ENCODE results near the gene FAM53A.

The FAM53A gene

GRCh38 chr4:1726146-1726934 lies 42.2 kb upstream of the FAM53A start (continued):
- TF ChIP-seq ZBTB10 (tag by site-specific recombination; IDR thresholded peaks at IDR 0.05) (no peak), ZNF2 (tag by site-specific recombination; IDR thresholded peaks at IDR 0.05) (0 out of 2 replicates have a peak, but pooled peaks have one; percentile 35), ZNF155 (tag by site-specific recombination; IDR thresholded peaks at IDR 0.05) (no peak), ZNF510 (tag by site-specific recombination; IDR thresholded peaks at IDR 0.05; ENCODE audit: insufficient replicate concordance) (no peak), ZNF645 (tag by site-specific recombination; IDR thresholded peaks at IDR 0.05) (no peak), ZNF670 (tag by site-specific recombination; IDR thresholded peaks at IDR 0.05; ENCODE audit: low read depth) (no peak), ZNF837 (tag by site-specific recombination; IDR thresholded peaks at IDR 0.05) (no peak)

- TF ChIP-seq ZBTB7A (tag by site-specific recombination; IDR thresholded peaks at IDR 0.05; ENCODE audit: low read depth): no peak
- no peak for TF ChIP-seq ZNF707 (tag by site-specific recombination; IDR thresholded peaks at IDR 0.05)
- TF ChIP-seq RBAK (tag by site-specific recombination; IDR thresholded peaks at IDR 0.05): no peak
- no peak for TF ChIP-seq ZXDB (tag by site-specific recombination; IDR thresholded peaks at IDR 0.05)
- no peak for TF ChIP-seq ZNF292 (tag by site-specific recombination; IDR thresholded peaks at IDR 0.05; ENCODE audit: borderline replicate concordance, low read depth)
- no peak for TF ChIP-seq ZSCAN30 (tag by site-specific recombination; IDR thresholded peaks at IDR 0.05)
- TF ChIP-seq ZNF114 (tag by site-specific recombination; IDR thresholded peaks at IDR 0.05): no peak
- ChIA-PET CTCF (interaction anchor here (0.6 to 7.6 kb wide), 5 partner anchors 12 to 38 kb away, joined by 3 to 61 read pairs (median 3); no protein-coding TSS in a partner anchor), POLR2A (interaction anchor here (0.7 kb wide), 1 partner anchor 536 kb away, joined by 3 read pairs; the partner anchor contains the start of gene MXD4)
- H3K36me3 ChIP-seq (ENCODE audit: control insufficient read depth in 2 of 2, insufficient read depth in 1 of 2, low read length in 2 of 2): peaks cover 15 to 78% of the 10 kb centered on the region in 2 experiments; a peak in 2 of 3 replicates
- H3K9me3 ChIP-seq (ENCODE audit: control insufficient read depth, insufficient read depth, low read depth, low read length): no peaks in the 10 kb centered on the region
- no peak overlapping the region for H3K27ac ChIP-seq (ENCODE audit: extremely low read depth, low read depth, low read length)
- H3K4me3 ChIP-seq (ENCODE audit: low read depth, low read length): no peak overlapping the region
- H3K4me1 ChIP-seq (ENCODE audit: control insufficient read depth, insufficient read depth, low read length): no peaks in the 10 kb centered on the region
Measured at GRCh38 chr4:1725521-1725920, 41.4 kb upstream of the FAM53A start.

- Histone ChIP-seq H3K36me3 (ENCODE audit: control insufficient read depth in 2 of 2, insufficient read depth in 1 of 2, low read length in 2 of 2) (peaks cover 12 to 65% of the 10 kb centered on the region in 2 experiments; a peak in 2 of 3 replicates), H3K4me1 (ENCODE audit: control insufficient read depth, insufficient read depth, low read length) (no peaks in the 10 kb centered on the region), H3K4me3 (ENCODE audit: low read depth, low read length) (no peak overlapping the region), H3K27ac (ENCODE audit: extremely low read depth, low read depth, low read length) (no peak overlapping the region), H3K9me3 (ENCODE audit: control insufficient read depth, insufficient read depth, low read depth, low read length) (no peaks in the 10 kb centered on the region)
- ChIA-PET CTCF (interaction anchor here (0.5 to 1.0 kb wide), 2 partner anchors 30 to 466 kb away, joined by 3 to 10 read pairs; no protein-coding TSS in a partner anchor), POLR2A (interaction anchor here (3.4 kb wide), 1 partner anchor 11 kb away, joined by 44 read pairs; the partner anchor contains the start of gene SLBP)
- no peak for TF ChIP-seq ZNF280C (tag by site-specific recombination; IDR thresholded peaks at IDR 0.05)
- peak; percentile 40; the same call in 1 of the 2 replicates for TF ChIP-seq EGR2 (tag by site-specific recombination; IDR thresholded peaks at IDR 0.05; ENCODE audit: low read depth)
- no peak for TF ChIP-seq ZNF776 (tag by site-specific recombination; IDR thresholded peaks at IDR 0.05; ENCODE audit: borderline replicate concordance)
- TF ChIP-seq ZSCAN30 (tag by site-specific recombination; IDR thresholded peaks at IDR 0.05): no peak
- TF ChIP-seq ZFHX2 (tag by site-specific recombination; conservative IDR thresholded peaks at IDR 0.05): peak; percentile 56
- no peak for TF ChIP-seq ZNF302 (tag by site-specific recombination; IDR thresholded peaks at IDR 0.05; ENCODE audit: low read depth)
- TF ChIP-seq ZNF112 (tag by site-specific recombination; IDR thresholded peaks at IDR 0.05): no peak
- no peak for TF ChIP-seq ZNF10 (tag by site-specific recombination; IDR thresholded peaks at IDR 0.05)
- no peak for TF ChIP-seq SCRT1 (tag by site-specific recombination; IDR thresholded peaks at IDR 0.05; ENCODE audit: borderline replicate concordance)
- no peak for TF ChIP-seq GFI1B (tag by site-specific recombination; IDR thresholded peaks at IDR 0.05)
- TF ChIP-seq ZBTB26 (tag by site-specific recombination; optimal IDR thresholded peaks at IDR 0.05): no peak
Measured at GRCh38 chr4:1723131-1723801, 39.2 kb upstream of the FAM53A start.

All from HEK293 (cell line).